GM19397 (cell line): ENCODE data around the gene GLRA3.
"Not testable (repeated sequence)": the region's sequence is repeated elsewhere in the genome, so short reads cannot be mapped to it uniquely, and the experiment has no call there.

ENCODE experiments used
- ATAC-seq: cut with Tn5 transposase; IDR thresholded peaks from one replicate; pipeline ENCODE4 v1.9.1; 2021; ENCODE audit warnings: mild to moderate bottlenecking, moderate library complexity; ENCODE audit not compliant: unreplicated experiment

GLRA3 gene

GRCh38 chr4:174716986-174717770 is 111.9 kb downstream of the GLRA3 start:
- ATAC-seq: no peak

- ATAC-seq: peak; percentile 93
Observed at GRCh38 chr4:174714393-174715211, 114.4 kb downstream of the GLRA3 start.

GRCh38 chr4:174713821-174714220 is 115.2 kb downstream of the GLRA3 start:
- no peak for ATAC-seq

- ATAC-seq: no peak
Observed at GRCh38 chr4:174713181-174713580, 115.9 kb downstream of the GLRA3 start.

GRCh38 chr4:174709526-174709925 is 119.5 kb downstream of the GLRA3 start:
- no peak for ATAC-seq

- no peak for ATAC-seq
Observed at GRCh38 chr4:174708381-174708780, 120.7 kb downstream of the GLRA3 start.

GRCh38 chr4:174707902-174708301 is 121.1 kb downstream of the GLRA3 start:
- no peak for ATAC-seq

GRCh38 chr4:174707051-174707676 is 121.9 kb downstream of the GLRA3 start:
- peak; percentile 96 for ATAC-seq

GRCh38 chr4:174702979-174703478 is 126.0 kb downstream of the GLRA3 start:
- ATAC-seq: no peak

- ATAC-seq: no peak
Observed at GRCh38 chr4:174699654-174700053, 129.4 kb downstream of the GLRA3 start.

- ATAC-seq: no peak
Observed at GRCh38 chr4:174697896-174698295, 131.2 kb downstream of the GLRA3 start.

- ATAC-seq: no peak
Observed at GRCh38 chr4:174697202-174697601, 131.8 kb downstream of the GLRA3 start.

GRCh38 chr4:174696657-174697056 is 132.4 kb downstream of the GLRA3 start:
- no peak for ATAC-seq

GRCh38 chr4:174691876-174692275 is 137.2 kb downstream of the GLRA3 start:
- not testable (repeated sequence) for ATAC-seq

- no peak for ATAC-seq
Observed at GRCh38 chr4:174690665-174691064, 138.4 kb downstream of the GLRA3 start.

- ATAC-seq: no peak
Observed at GRCh38 chr4:174689618-174690017, 139.4 kb downstream of the GLRA3 start.

GRCh38 chr4:174686826-174687225 is 142.2 kb downstream of the GLRA3 start:
- ATAC-seq: no peak

GRCh38 chr4:174681723-174682300 is 147.2 kb downstream of the GLRA3 start:
- no peak for ATAC-seq

- no peak for ATAC-seq
Observed at GRCh38 chr4:174674305-174674840, 154.7 kb downstream of the GLRA3 start.

GRCh38 chr4:174673865-174674264 is 155.2 kb downstream of the GLRA3 start:
- no peak for ATAC-seq

GRCh38 chr4:174672276-174672675 is 156.8 kb downstream of the GLRA3 start:
- no peak for ATAC-seq
